GM12878 (cell line): ENCODE data around the gene EEF1A2. TPM values are rescaled to one million over a fixed set of nuclear protein-coding genes. Genes with fewer than 3 reads are reported as not detected.

ENCODE experiments used
- ATAC-seq: fragments of 200-7000 bp; cut with Tn5 transposase; 3 replicates; pipeline ENCODE4 v1.9.1; 2020; ENCODE audit warnings: mild to moderate bottlenecking, moderate library complexity
- BruUV-seq: library from RNA; stranded (reverse); fragments of 400-500 nt; replicated peaks from 2 replicates; lab custom pipeline; 2021; lab: Mats Ljungman, UMichigan
- CTCF ChIA-PET: fragments of 300-600 bp; sonication (Branson Sonifier 250); formaldehyde crosslinking; extraction: SDS; loops from one replicate; lab custom pipeline; 2021; ENCODE audit warnings: inconsistent platforms; lab: Yijun Ruan, JAX
- POLR2A ChIA-PET: fragments of 350-600 bp; formaldehyde crosslinking; extraction: SDS; loops from one replicate; lab custom pipeline; 2021; ENCODE audit warnings: inconsistent platforms; lab: Charles Lee
- RAD21 ChIA-PET: fragments of 300-600 bp; sonication (Branson Sonifier 250); formaldehyde crosslinking; loops from one replicate; lab custom pipeline; 2023; ENCODE audit warnings: antibody characterized with exemption; ENCODE audit not compliant: unreplicated experiment; lab: Charles Lee
- SMC1A ChIA-PET: fragments of 300-600 bp; sonication (Branson Sonifier 250); formaldehyde crosslinking; loops from one replicate; lab custom pipeline; 2023; ENCODE audit not compliant: unreplicated experiment, uncharacterized antibody; lab: Charles Lee
- DNase-seq: peaks from one replicate; pipeline ENCODE4 v3.0.0-alpha.2; 2011; ENCODE audit warnings: low read depth, low spot score
- FAIRE-seq: peaks from 3 replicates; lab custom pipeline; 2011; peaks lifted over from hg19 to GRCh38; lab: Jason Lieb, UNC
- H2AFZ ChIP-seq: 2 replicates; pipeline ENCODE4 v1.6.0; 2011; ENCODE audit warnings: low read depth, low read length, control low read depth; ENCODE audit not compliant: control insufficient read depth
- H3K27ac ChIP-seq: 2 replicates; pipeline ENCODE4 v1.5.1; 2011; ENCODE audit warnings: control low read depth; ENCODE audit not compliant: control insufficient read depth, insufficient read depth
- H3K27me3 ChIP-seq, 2 experiments: replicated peaks in 1 of 2; 2 replicates each; pipeline versions ENCODE4 v1.6.0 to v1.6.1; 2011; ENCODE audit warnings: low read length in 1 of 2; ENCODE audit not compliant: control insufficient read depth in 2 of 2, insufficient read depth in 2 of 2
- H3K36me3 ChIP-seq, 2 experiments: 2 replicates each; pipeline ENCODE4 v1.5.1; 2011; ENCODE audit warnings: low read length in 1 of 2; ENCODE audit not compliant: control insufficient read depth in 2 of 2, insufficient read depth in 2 of 2
- H3K4me1 ChIP-seq: 2 replicates; pipeline ENCODE4 v1.6.1; 2011; ENCODE audit warnings: mild to moderate bottlenecking, low read length, moderate library complexity, mixed read lengths; ENCODE audit not compliant: control insufficient read depth, insufficient read depth
- H3K4me2 ChIP-seq: 2 replicates; pipeline ENCODE4 v1.6.0; 2011; ENCODE audit warnings: control low read depth; ENCODE audit not compliant: control insufficient read depth, insufficient read depth
- H3K4me3 ChIP-seq: fragments of 200-600 bp; sonication (generic); 2 replicates; pipeline ENCODE4 v1.5.1; 2016
- H3K79me2 ChIP-seq: 2 replicates; pipeline ENCODE4 v1.6.0; 2011; ENCODE audit warnings: low read length; ENCODE audit not compliant: control insufficient read depth, insufficient read depth
- H3K9ac ChIP-seq: 2 replicates; pipeline ENCODE4 v1.8.0; 2011; ENCODE audit warnings: low read length, control low read depth, mixed read lengths; ENCODE audit not compliant: control insufficient read depth, insufficient read depth
- H3K9me3 ChIP-seq: replicated peaks from 3 replicates; pipeline ENCODE4 v1.5.1; 2011; ENCODE audit warnings: mild to moderate bottlenecking, low read length; ENCODE audit not compliant: control insufficient read depth, insufficient read depth
- H4K20me1 ChIP-seq: 2 replicates; pipeline ENCODE4 v1.6.0; 2011; ENCODE audit not compliant: control insufficient read depth, insufficient read depth
- CREB1 ChIP-seq: IDR thresholded peaks from 2 replicates; pipeline ENCODE4 v1.6.1; 2012; ENCODE audit warnings: low read depth, mild to moderate bottlenecking, inconsistent platforms
- EP300 ChIP-seq, 2 experiments: fragments of 150-350 bp in 1 of 2; IDR thresholded peaks; 2 replicates each; pipeline ENCODE4 v1.6.1; 2011 to 2012; ENCODE audit warnings: low read depth in 2 of 2, low read length in 2 of 2, borderline replicate concordance in 1 of 2, improper control_type of control experiment in 1 of 2, inconsistent platforms in 1 of 2; ENCODE audit not compliant: control insufficient read depth in 1 of 2
- FOXK2 ChIP-seq: fragments of 450-650 bp; IDR thresholded peaks from 2 replicates; pipeline ENCODE4 v1.6.1; 2017; ENCODE audit warnings: mild to moderate bottlenecking, moderate library complexity
- HCFC1 ChIP-seq: fragments of 150-350 bp; IDR thresholded peaks from 2 replicates; pipeline ENCODE4 v1.6.1; 2014; ENCODE audit warnings: low read length
- HDAC2 ChIP-seq: fragments of 200-600 bp; sonication (generic); IDR thresholded peaks from 2 replicates; pipeline ENCODE4 v1.6.1; 2017
- HDAC6 ChIP-seq: fragments of 200-600 bp; sonication (generic); IDR thresholded peaks from one replicate; pipeline ENCODE4 v1.8.0; 2017; ENCODE audit warnings: antibody characterized with exemption; ENCODE audit not compliant: unreplicated experiment
- IRF3 ChIP-seq: fragments of 450-650 bp; IDR thresholded peaks from 2 replicates; pipeline ENCODE4 v1.6.1; 2014; ENCODE audit warnings: mild to moderate bottlenecking
- NFYB ChIP-seq: IDR thresholded peaks from 2 replicates; pipeline ENCODE4 v1.6.1; 2011; ENCODE audit warnings: low read depth, mild to moderate bottlenecking, low read length, improper control_type of control experiment, moderate library complexity; ENCODE audit not compliant: insufficient read depth
- NKRF ChIP-seq: fragments of 450-650 bp; conservative IDR thresholded peaks from 2 replicates; pipeline ENCODE4 v1.6.1; 2017; ENCODE audit warnings: mild to moderate bottlenecking, moderate library complexity
- NR2C2 ChIP-seq: IDR thresholded peaks from 2 replicates; pipeline ENCODE4 v1.6.1; 2011; ENCODE audit warnings: borderline replicate concordance, low read depth; ENCODE audit not compliant: control insufficient read depth, insufficient read length
- SIN3A ChIP-seq: IDR thresholded peaks from 2 replicates; pipeline ENCODE4 v1.6.1; 2012; ENCODE audit warnings: low read depth, low read length, improper control_type of control experiment
- STAT3 ChIP-seq: IDR thresholded peaks from 2 replicates; pipeline ENCODE4 v1.6.1; 2011; ENCODE audit warnings: low read depth, low read length, improper control_type of control experiment
- SUPT20H ChIP-seq: IDR thresholded peaks from 2 replicates; pipeline ENCODE4 v1.6.1; 2011; ENCODE audit warnings: low read depth, mild to moderate bottlenecking, low read length, moderate library complexity, borderline replicate concordance; ENCODE audit not compliant: control insufficient read depth
- WRNIP1 ChIP-seq: IDR thresholded peaks from 2 replicates; pipeline ENCODE4 v1.6.1; 2011; ENCODE audit warnings: low read depth, low read length, improper control_type of control experiment, borderline replicate concordance
- YY1 ChIP-seq: IDR thresholded peaks from 2 replicates; pipeline ENCODE4 v1.6.1; 2011; ENCODE audit warnings: low read depth, mild to moderate bottlenecking, low read length
- ZNF592 ChIP-seq: fragments of 450-650 bp; IDR thresholded peaks from 2 replicates; pipeline ENCODE4 v1.6.1; 2017; ENCODE audit warnings: mild to moderate bottlenecking, moderate library complexity
- WGBS: methylation state at CpG from one replicate; pipeline ENCODE4 v1.1.6; 2016; ENCODE audit warnings: low lambda C conversion rate; ENCODE audit not compliant: insufficient replicate concordance, insufficient coverage; ENCODE audit errors: missing lambda C conversion rate; 5-methylcytosine and 5-hydroxymethylcytosine counted together
- in situ Hi-C: fragments of 300-500 bp; cut with MboI; formaldehyde crosslinking; loops from 9 replicates; pipeline ENCODE4 v1.14.3; 2018; ENCODE audit warnings: mixed read lengths
- intact Hi-C: fragments of 100-400 bp; cut with micrococcal nuclease; formaldehyde crosslinking; loops from one replicate; pipeline ENCODE4 v1.14.2; 2022; ENCODE audit not compliant: unreplicated experiment
- polyA plus RNA-seq, 11 experiments: library from polyadenylated mRNA; depleted of rRNA in 4 of 11; unstranded in 6 of 11; stranded (reverse) in 5 of 11; fragments of >200 nt; fragmentation: Nextera tagmentation in 4 of 11; fragmentation: Illumina TruSeq in 1 of 11; extraction: Ambion mirVana in 4 of 11; extraction: Trizol in 1 of 11; gene quantifications; 1 replicate in 1 of 11; 2 replicates in 10 of 11; pipeline versions ENCODE4 v1.2.1 to v1.2.3, GENCODE V29; 2011 to 2016; ENCODE audit warnings: inconsistent platforms in 2 of 11, missing spikeins in 2 of 11, low read depth in 1 of 11
- total RNA-seq, 4 experiments: library from RNA; depleted of rRNA in 3 of 4; stranded (reverse); fragments of >200 nt in 3 of 4; fragmentation: Illumina TruSeq in 1 of 4; extraction: Trizol in 1 of 4; gene quantifications; 2 replicates each; pipeline versions ENCODE4 v1.2.1 to v1.2.3, GENCODE V29; 2013 to 2021

Gene EEF1A2
- total and polyA plus RNA-seq, 10 of the 15 experiments (the other 5 are each of a cell fraction or from before 2014, with no cell fraction given), result 0.56 TPM; not detected in 9

- SMC1A ChIA-PET, result no interaction called here
- CTCF ChIA-PET, result interaction anchor here (1.0 kb wide), 1 partner anchor 22 kb away, joined by 3 read pairs; no protein-coding TSS in a partner anchor
- DNase-seq (no peak), ATAC-seq (no peak), FAIRE-seq (no peak)
- no peak overlapping the region for H2AFZ ChIP-seq
- no TSS peak for BruUV-seq
- no peak overlapping the region for H3K4me2 ChIP-seq
- H3K9me3 ChIP-seq, result peaks cover 3% of the 10 kb centered on the region; the same call in 2 of the 3 replicates
- POLR2A ChIA-PET, result no interaction called here
- H3K4me1 ChIP-seq, result peaks cover 4% of the 10 kb centered on the region
- no peak for TF ChIP-seq WRNIP1
- no peak for TF ChIP-seq STAT3
- TF ChIP-seq HCFC1, result no peak
- no peak for TF ChIP-seq HDAC6
- TF ChIP-seq ZNF592, result no peak
- TF ChIP-seq IRF3, result no peak
- TF ChIP-seq NKRF, result no peak
- TF ChIP-seq NFYB, result no peak
- no peak for TF ChIP-seq YY1
- no peak for TF ChIP-seq HDAC2
- no peak for TF ChIP-seq SIN3A
- TF ChIP-seq EP300 (IDR thresholded peaks at IDR 0.05; ENCODE audit: borderline replicate concordance in 1 of 2, control insufficient read depth in 1 of 2, low read depth in 2 of 2, low read length in 2 of 2), result no peak
- no peak for TF ChIP-seq NR2C2
- TF ChIP-seq SUPT20H, result no peak
- no peak for TF ChIP-seq FOXK2
- no peak for TF ChIP-seq CREB1
- H3K4me3 ChIP-seq, result no peak overlapping the region
- H3K79me2 ChIP-seq, result peaks cover 8% of the 10 kb centered on the region
- peaks cover 0 to 2% of the 10 kb centered on the region in 2 experiments; a peak in 1 of 4 replicates for H3K36me3 ChIP-seq
- H3K27ac ChIP-seq, result no peak overlapping the region
- WGBS, result 62% methylated on average over 20 of the region's 20 CpGs
- H3K9ac ChIP-seq, result no peak overlapping the region
- RAD21 ChIA-PET, result interaction anchor here (1.3 kb wide), 1 partner anchor 19 kb away, joined by 3 read pairs; no protein-coding TSS in a partner anchor
- intact Hi-C loops, result no loop called here
- no peaks in the 10 kb centered on the region for H4K20me1 ChIP-seq
- in situ Hi-C loops, result no loop called here
- H3K27me3 ChIP-seq, result no peaks in the 10 kb centered on the region
Measured at GRCh38 chr20:63518351-63518861, 19.5 kb upstream of the EEF1A2 start.
